Measurements from ENCODE around the gene TENT5A. TPM values are rescaled to one million over a fixed set of nuclear protein-coding genes. Genes with fewer than 3 reads are reported as not detected.
"Not testable (repeated sequence)": the region's sequence is repeated elsewhere in the genome, so short reads cannot be mapped to it uniquely, and the experiment has no call there.

The TENT5A gene
- polyA plus RNA-seq, 3 donors: 9.1 to 28.9 (median 12.1) TPM

- intact Hi-C loops (cut with micrococcal nuclease): no loop called here
- Histone ChIP-seq H3K4me3 (replicated peaks in 1 of 3; ENCODE audit: low read depth in 2 of 3, low read length in 3 of 3) (no peak overlapping the region), H3K9ac (ENCODE audit: insufficient read depth, low read length, poor library complexity, severe bottlenecking) (no peak overlapping the region)
Observed at GRCh38 chr6:81781624-81782023, 29.1 kb upstream of the TENT5A start.

DNA sequence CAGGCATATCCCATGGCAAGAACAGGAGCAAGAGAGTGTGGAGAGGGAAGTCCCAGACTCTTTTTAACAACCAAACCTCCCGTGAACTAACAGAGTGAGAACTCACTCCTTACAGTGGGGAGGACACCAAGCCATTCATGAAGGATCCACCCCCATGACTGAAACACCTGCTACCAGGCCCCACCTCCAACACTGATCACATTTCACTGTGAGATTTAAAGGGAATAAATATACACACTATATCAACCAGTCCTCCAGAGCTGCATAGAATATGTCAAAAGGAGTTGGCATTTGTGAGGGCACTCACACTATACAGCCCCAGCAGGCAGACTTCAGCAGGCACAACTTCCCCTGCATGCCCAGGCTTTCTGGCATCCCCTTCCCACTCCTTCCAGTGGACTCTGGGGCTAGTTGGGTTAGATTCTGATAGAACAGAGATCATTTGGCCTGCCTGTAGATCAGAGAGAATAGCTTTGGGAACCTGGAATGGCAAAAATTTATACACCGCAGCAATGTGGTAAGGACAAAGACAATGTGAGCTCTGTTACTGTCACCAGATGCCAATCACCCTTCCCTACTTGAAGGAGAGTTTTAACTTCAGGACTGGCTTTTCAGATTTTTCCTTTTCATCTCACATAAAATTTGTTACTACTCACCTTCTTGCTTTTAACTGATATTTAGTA, 25.2 kb upstream of the TENT5A start:
- peaks cover 8 to 13% (median 11%) of the 10 kb centered on the region in 7 donors for H3K9me3 Mint-ChIP-seq
- no peak overlapping the region for H2AFZ ChIP-seq (ENCODE audit: insufficient read depth, low read depth, low read length, poor library complexity, severe bottlenecking)
- H3K79me2 ChIP-seq (ENCODE audit: insufficient read depth, low read length): no peaks in the 10 kb centered on the region
- TF ChIP-seq, protein P1, sequence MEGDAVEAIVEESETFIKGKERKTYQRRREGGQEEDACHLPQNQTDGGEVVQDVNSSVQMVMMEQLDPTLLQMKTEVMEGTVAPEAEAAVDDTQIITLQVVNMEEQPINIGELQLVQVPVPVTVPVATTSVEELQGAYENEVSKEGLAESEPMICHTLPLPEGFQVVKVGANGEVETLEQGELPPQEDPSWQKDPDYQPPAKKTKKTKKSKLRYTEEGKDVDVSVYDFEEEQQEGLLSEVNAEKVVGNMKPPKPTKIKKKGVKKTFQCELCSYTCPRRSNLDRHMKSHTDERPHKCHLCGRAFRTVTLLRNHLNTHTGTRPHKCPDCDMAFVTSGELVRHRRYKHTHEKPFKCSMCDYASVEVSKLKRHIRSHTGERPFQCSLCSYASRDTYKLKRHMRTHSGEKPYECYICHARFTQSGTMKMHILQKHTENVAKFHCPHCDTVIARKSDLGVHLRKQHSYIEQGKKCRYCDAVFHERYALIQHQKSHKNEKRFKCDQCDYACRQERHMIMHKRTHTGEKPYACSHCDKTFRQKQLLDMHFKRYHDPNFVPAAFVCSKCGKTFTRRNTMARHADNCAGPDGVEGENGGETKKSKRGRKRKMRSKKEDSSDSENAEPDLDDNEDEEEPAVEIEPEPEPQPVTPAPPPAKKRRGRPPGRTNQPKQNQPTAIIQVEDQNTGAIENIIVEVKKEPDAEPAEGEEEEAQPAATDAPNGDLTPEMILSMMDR (IDR thresholded peaks at IDR 0.05): no peak
- intact Hi-C loops (cut with micrococcal nuclease): no loop called here
- no peak overlapping the region for H3K4me2 ChIP-seq (replicated peaks; ENCODE audit: extremely low read depth, low read length, poor library complexity, severe bottlenecking)
- peaks cover 16 to 24% of the 10 kb centered on the region in 2 donors for H3K4me1 ChIP-seq (ENCODE audit: control insufficient read depth in 1 of 2, insufficient read depth in 2 of 2, low read length in 2 of 2)
- no peaks in the 10 kb centered on the region for H4K20me1 ChIP-seq (ENCODE audit: insufficient read depth, low read length)
- DNase-seq: no peak
- peaks cover 34% of the 10 kb centered on the region for H3K4me1 Mint-ChIP-seq
- peaks cover 0 to 2% (median 0%) of the 10 kb centered on the region in 3 donors for H3K27me3 Mint-ChIP-seq (ENCODE audit: low read depth in 3 of 3)
- WGBS (ENCODE audit: insufficient coverage): no CpG with 5 or more reads among the region's 2 CpGs
- no peak overlapping the region for H3K4me3 ChIP-seq (replicated peaks in 1 of 3; ENCODE audit: low read depth in 2 of 3, low read length in 3 of 3)
- no peak overlapping the region for H3K4me3 Mint-ChIP-seq
- no peaks in the 10 kb centered on the region for H3K27me3 ChIP-seq (ENCODE audit: control insufficient read depth in 2 of 2, insufficient read depth in 2 of 2, low read length in 2 of 2)
- no peaks in the 10 kb centered on the region for H3K36me3 ChIP-seq (replicated peaks in 1 of 2; ENCODE audit: control insufficient read depth in 1 of 2, insufficient read depth in 2 of 2, low read length in 2 of 2)
- peak overlapping the region in 1 of 7 donors; percentile 36 for H3K27ac Mint-ChIP-seq
- no peak overlapping the region for H3K9ac ChIP-seq (ENCODE audit: insufficient read depth, low read length, poor library complexity, severe bottlenecking)
- H3K27ac ChIP-seq (ENCODE audit: low read depth in 1 of 2, low read length in 2 of 2): no peak overlapping the region
- H3K9me3 ChIP-seq (replicated peaks in 1 of 2; ENCODE audit: control insufficient read depth in 1 of 2, insufficient read depth in 1 of 2, low read length in 2 of 2): peaks cover 9 to 10% of the 10 kb centered on the region in 2 donors
- H3K36me3 Mint-ChIP-seq: peaks cover 3% of the 10 kb centered on the region in 2 donors

More at GRCh38 chr6:81781624-81782023, 29.1 kb upstream of the TENT5A start:
- H3K4me1 Mint-ChIP-seq: peaks cover 9% of the 10 kb centered on the region
- Histone ChIP-seq H3K4me2 (replicated peaks; ENCODE audit: extremely low read depth, low read length, poor library complexity, severe bottlenecking) (no peak overlapping the region), H3K79me2 (ENCODE audit: insufficient read depth, low read length) (no peaks in the 10 kb centered on the region), H4K20me1 (ENCODE audit: insufficient read depth, low read length) (no peaks in the 10 kb centered on the region), H3K9me3 (replicated peaks in 1 of 2; ENCODE audit: control insufficient read depth in 1 of 2, insufficient read depth in 1 of 2, low read length in 2 of 2) (peaks cover 6 to 9% of the 10 kb centered on the region in 2 donors), H3K4me1 (ENCODE audit: control insufficient read depth in 1 of 2, insufficient read depth in 2 of 2, low read length in 2 of 2) (peaks cover under 1 to 2% of the 10 kb centered on the region in 2 donors), H3K27me3 (ENCODE audit: control insufficient read depth in 2 of 2, insufficient read depth in 2 of 2, low read length in 2 of 2) (no peaks in the 10 kb centered on the region), H3K27ac (ENCODE audit: low read depth in 1 of 2, low read length in 2 of 2) (no peak overlapping the region), H3K36me3 (replicated peaks in 1 of 2; ENCODE audit: control insufficient read depth in 1 of 2, insufficient read depth in 2 of 2, low read length in 2 of 2) (no peaks in the 10 kb centered on the region), H2AFZ (ENCODE audit: insufficient read depth, low read depth, low read length, poor library complexity, severe bottlenecking) (no peak overlapping the region)
- H3K27ac Mint-ChIP-seq: no peak overlapping the region
- peaks cover 0 to 2% (median 0%) of the 10 kb centered on the region in 3 donors for H3K27me3 Mint-ChIP-seq (ENCODE audit: low read depth in 3 of 3)
- H3K36me3 Mint-ChIP-seq: peaks cover 3% of the 10 kb centered on the region in 2 donors
- WGBS (ENCODE audit: insufficient coverage): no CpG with 5 or more reads among the region's 2 CpGs
- H3K9me3 Mint-ChIP-seq: peaks cover 5 to 11% (median 8%) of the 10 kb centered on the region in 7 donors
- H3K4me3 Mint-ChIP-seq: no peak overlapping the region
- no peak for DNase-seq
- TF ChIP-seq, protein P1 (IDR thresholded peaks at IDR 0.05): no peak

- H4K20me1 ChIP-seq (ENCODE audit: insufficient read depth, low read length); H3K9ac ChIP-seq (ENCODE audit: insufficient read depth, low read length, poor library complexity, severe bottlenecking); H3K4me3 ChIP-seq (replicated peaks in 1 of 3; ENCODE audit: low read depth in 2 of 3, low read length in 3 of 3); H3K27me3 Mint-ChIP-seq (ENCODE audit: low read depth in 3 of 3); intact Hi-C loops (cut with micrococcal nuclease); H3K9me3 ChIP-seq (replicated peaks in 1 of 2; ENCODE audit: control insufficient read depth in 1 of 2, insufficient read depth in 1 of 2, low read length in 2 of 2); H3K36me3 ChIP-seq (replicated peaks in 1 of 2; ENCODE audit: control insufficient read depth in 1 of 2, insufficient read depth in 2 of 2, low read length in 2 of 2); H3K27me3 ChIP-seq (ENCODE audit: control insufficient read depth in 2 of 2, insufficient read depth in 2 of 2, low read length in 2 of 2); H2AFZ ChIP-seq (ENCODE audit: insufficient read depth, low read depth, low read length, poor library complexity, severe bottlenecking); H3K79me2 ChIP-seq (ENCODE audit: insufficient read depth, low read length); H3K4me2 ChIP-seq (replicated peaks; ENCODE audit: extremely low read depth, low read length, poor library complexity, severe bottlenecking); H3K9me3 Mint-ChIP-seq; H3K36me3 Mint-ChIP-seq; H3K4me3 Mint-ChIP-seq: not testable (repeated sequence)
- peak in 2 of 3 donors; percentile 23 to 38 for DNase-seq
- WGBS (ENCODE audit: insufficient coverage): 17% methylated on average over 1 of the region's 4 CpGs
- peaks cover 40% of the 10 kb centered on the region for H3K4me1 Mint-ChIP-seq
- H3K27ac ChIP-seq (ENCODE audit: low read depth in 1 of 2, low read length in 2 of 2): peak overlapping the region in 1 of 2 donors; percentile 54
- peaks cover 23 to 37% of the 10 kb centered on the region in 2 donors for H3K4me1 ChIP-seq (ENCODE audit: control insufficient read depth in 1 of 2, insufficient read depth in 2 of 2, low read length in 2 of 2)
- H3K27ac Mint-ChIP-seq: peak overlapping the region in 5 of 7 donors; percentile 37 to 86 (median 52)
Observed at GRCh38 chr6:81776219-81776618, 23.7 kb upstream of the TENT5A start.

Data from CD14-positive monocyte (primary cell).